Trophoblast cell (in vitro differentiated cells and primary cell): ENCODE measurements around the gene SNX32.

Experiments
- DNase-seq, 2 donors: peaks; one replicate each; pipeline ENCODE4 v3.0.0-alpha.2; 2016
- H2AFZ ChIP-seq: 2 replicates; pipeline ENCODE4 v1.6.1; 2013; ENCODE audit warnings: low read length, moderate library complexity, mild to moderate bottlenecking; ENCODE audit not compliant: insufficient read depth, poor library complexity
- H2AK5ac ChIP-seq: 2 replicates; pipeline ENCODE4 v1.6.1; 2013; ENCODE audit warnings: mild to moderate bottlenecking, low read length
- H2BK120ac ChIP-seq: 2 replicates; pipeline ENCODE4 v1.6.1; 2013; ENCODE audit warnings: low read length, mild to moderate bottlenecking, moderate library complexity; ENCODE audit not compliant: insufficient read depth, poor library complexity
- H2BK12ac ChIP-seq: 2 replicates; pipeline ENCODE4 v1.6.1; 2013; ENCODE audit warnings: mild to moderate bottlenecking, low read length, moderate library complexity
- H2BK5ac ChIP-seq: 2 replicates; pipeline ENCODE4 v1.6.1; 2013; ENCODE audit warnings: low read length, low read depth, moderate library complexity, mild to moderate bottlenecking; ENCODE audit not compliant: poor library complexity
- H3K14ac ChIP-seq: 2 replicates; pipeline ENCODE4 v1.6.1; 2013; ENCODE audit warnings: mild to moderate bottlenecking, low read length
- H3K18ac ChIP-seq: 2 replicates; pipeline ENCODE4 v1.6.1; 2013; ENCODE audit warnings: mild to moderate bottlenecking, low read length
- H3K23ac ChIP-seq: 2 replicates; pipeline ENCODE4 v1.6.1; 2013; ENCODE audit warnings: low read length
- H3K27ac ChIP-seq: 2 replicates; pipeline ENCODE4 v1.5.1; 2013; ENCODE audit warnings: low read depth, mild to moderate bottlenecking, inconsistent platforms, low read length, moderate library complexity
- H3K27me3 ChIP-seq: 2 replicates; pipeline ENCODE4 v1.6.1; 2013; ENCODE audit warnings: inconsistent platforms, mild to moderate bottlenecking, low read length, moderate library complexity; ENCODE audit not compliant: insufficient read depth
- H3K36me3 ChIP-seq, 2 experiments: 1 replicate in 1 of 2; 2 replicates in 1 of 2; pipeline ENCODE4 v1.6.1; 2013; ENCODE audit warnings: low read length in 2 of 2, mild to moderate bottlenecking in 2 of 2, moderate library complexity in 1 of 2; ENCODE audit not compliant: insufficient read depth in 2 of 2, control insufficient read depth in 1 of 2
- H3K4ac ChIP-seq: 2 replicates; pipeline ENCODE4 v1.6.1; 2013; ENCODE audit warnings: low read depth, mild to moderate bottlenecking, low read length, moderate library complexity
- H3K4me1 ChIP-seq, 2 experiments: 1 replicate in 1 of 2; 2 replicates in 1 of 2; pipeline ENCODE4 v1.6.1; 2013; ENCODE audit warnings: low read length in 2 of 2, mild to moderate bottlenecking in 2 of 2, moderate library complexity in 1 of 2; ENCODE audit not compliant: insufficient read depth in 2 of 2, control insufficient read depth in 1 of 2
- H3K4me2 ChIP-seq: 2 replicates; pipeline ENCODE4 v1.6.1; 2013; ENCODE audit warnings: inconsistent platforms, mild to moderate bottlenecking, low read length, moderate library complexity
- H3K4me3 ChIP-seq: 2 replicates; pipeline ENCODE4 v1.5.1; 2013; ENCODE audit warnings: mild to moderate bottlenecking, low read depth, low read length, inconsistent platforms
- H3K79me1 ChIP-seq: one replicate; pipeline ENCODE4 v1.6.1; 2013; ENCODE audit warnings: low read length
- H3K79me2 ChIP-seq: 2 replicates; pipeline ENCODE4 v1.6.1; 2013; ENCODE audit warnings: low read length, mild to moderate bottlenecking; ENCODE audit not compliant: control insufficient read depth, insufficient read depth, poor library complexity
- H3K9ac ChIP-seq: 2 replicates; pipeline ENCODE4 v1.6.1; 2013; ENCODE audit warnings: mild to moderate bottlenecking, low read length
- H3K9me3 ChIP-seq: 2 replicates; pipeline ENCODE4 v1.6.1; 2013; ENCODE audit warnings: low read depth, mild to moderate bottlenecking, control low read depth, inconsistent platforms, low read length; ENCODE audit not compliant: insufficient read depth
- H4K12ac ChIP-seq: 2 replicates; pipeline ENCODE4 v1.6.1; 2013; ENCODE audit warnings: low read depth, mild to moderate bottlenecking, low read length, moderate library complexity
- H4K8ac ChIP-seq: 2 replicates; pipeline ENCODE4 v1.6.1; 2013; ENCODE audit warnings: low read depth, mild to moderate bottlenecking, low read length, moderate library complexity
- H4K91ac ChIP-seq: one replicate; pipeline ENCODE4 v1.6.1; 2013; ENCODE audit warnings: low read depth, mild to moderate bottlenecking, low read length, moderate library complexity
- WGBS: extraction: QIAGEN DNeasy Blood & Tissue Kit; methylation state at CpG from one replicate; pipeline ENCODE4 v1.1.7; 2013; ENCODE audit warnings: missing lambda C conversion rate; ENCODE audit not compliant: insufficient read length, insufficient coverage; ENCODE audit errors: extremely low coverage; 5-methylcytosine and 5-hydroxymethylcytosine counted together

SNX32 gene

GRCh38 chr11:65867284-65868071, 33.7 kb downstream of the SNX32 start:
- Histone ChIP-seq H3K9ac (no peak overlapping the region), H3K14ac (no peak overlapping the region), H3K4ac (no peak overlapping the region), H2BK120ac (no peak overlapping the region), H2BK5ac (no peak overlapping the region), H3K18ac (no peak overlapping the region), H2AK5ac (no peak overlapping the region), H4K91ac (no peak overlapping the region), H3K23ac (no peak overlapping the region), H2BK12ac (no peak overlapping the region), H3K4me3 (no peak overlapping the region), H3K27me3 (no peaks in the 10 kb centered on the region), H2AFZ (no peak overlapping the region), H3K79me2 (peaks cover 3% of the 10 kb centered on the region), H3K4me2 (no peak overlapping the region), H3K4me1 (peaks cover 8 to 14% of the 10 kb centered on the region in 2 experiments), H4K8ac (no peak overlapping the region), H3K36me3 (peaks cover 68 to 80% of the 10 kb centered on the region in 2 experiments), H3K27ac (no peak overlapping the region), H4K12ac (no peak overlapping the region), H3K79me1 (peaks cover 6% of the 10 kb centered on the region), H3K9me3 (no peaks in the 10 kb centered on the region)
- no CpG with 5 or more reads among the region's 29 CpGs for whole genome bisulfite sequencing
- DNase-seq: no peak

GRCh38 chr11:65868076-65868667, 34.4 kb downstream of the SNX32 start:
- no CpG with 5 or more reads among the region's 19 CpGs for WGBS
- no peak overlapping the region for H2BK5ac ChIP-seq
- H3K4me1 ChIP-seq: peaks cover 10 to 14% of the 10 kb centered on the region in 2 experiments
- no peak overlapping the region for H3K4me3 ChIP-seq
- peaks cover 11% of the 10 kb centered on the region for H3K79me1 ChIP-seq
- H2BK12ac ChIP-seq: no peak overlapping the region
- H3K4ac ChIP-seq: no peak overlapping the region
- H4K12ac ChIP-seq: no peak overlapping the region
- H3K18ac ChIP-seq: no peak overlapping the region
- no peak overlapping the region for H3K23ac ChIP-seq
- H3K27ac ChIP-seq: no peak overlapping the region
- H3K27me3 ChIP-seq: no peaks in the 10 kb centered on the region
- peaks cover 7% of the 10 kb centered on the region for H3K79me2 ChIP-seq
- H3K9me3 ChIP-seq: no peaks in the 10 kb centered on the region
- H3K14ac ChIP-seq: no peak overlapping the region
- no peak overlapping the region for H4K8ac ChIP-seq
- no peak for DNase-seq
- no peak overlapping the region for H4K91ac ChIP-seq
- H2AFZ ChIP-seq: no peak overlapping the region
- peaks cover 61 to 73% of the 10 kb centered on the region in 2 experiments for H3K36me3 ChIP-seq
- no peak overlapping the region for H3K9ac ChIP-seq
- H2AK5ac ChIP-seq: no peak overlapping the region
- H2BK120ac ChIP-seq: no peak overlapping the region
- no peak overlapping the region for H3K4me2 ChIP-seq

- H3K79me2 ChIP-seq: peaks cover 9% of the 10 kb centered on the region
- no peak overlapping the region for H2BK12ac ChIP-seq
- H3K23ac ChIP-seq: no peak overlapping the region
- no peak for DNase-seq
- H4K12ac ChIP-seq: no peak overlapping the region
- H3K27me3 ChIP-seq: no peaks in the 10 kb centered on the region
- no peak overlapping the region for H4K91ac ChIP-seq
- peaks cover 10 to 14% of the 10 kb centered on the region in 2 experiments for H3K4me1 ChIP-seq
- H2AK5ac ChIP-seq: no peak overlapping the region
- no peak overlapping the region for H3K4me2 ChIP-seq
- no peak overlapping the region for H2BK120ac ChIP-seq
- H3K36me3 ChIP-seq: peaks cover 54 to 66% of the 10 kb centered on the region in 2 experiments
- no peaks in the 10 kb centered on the region for H3K9me3 ChIP-seq
- H3K9ac ChIP-seq: no peak overlapping the region
- no peak overlapping the region for H2BK5ac ChIP-seq
- H3K4me3 ChIP-seq: no peak overlapping the region
- no peak overlapping the region for H4K8ac ChIP-seq
- H3K14ac ChIP-seq: no peak overlapping the region
- no peak overlapping the region for H2AFZ ChIP-seq
- WGBS: no CpG with 5 or more reads among the region's 3 CpGs
- no peak overlapping the region for H3K27ac ChIP-seq
- peaks cover 13% of the 10 kb centered on the region for H3K79me1 ChIP-seq
- H3K18ac ChIP-seq: no peak overlapping the region
- H3K4ac ChIP-seq: no peak overlapping the region
Measured at GRCh38 chr11:65868907-65869306, 35.1 kb downstream of the SNX32 start.

GRCh38 chr11:65869643-65870306, 36.0 kb downstream of the SNX32 start:
- H2BK120ac ChIP-seq: no peak overlapping the region
- no peak overlapping the region for H4K8ac ChIP-seq
- H3K4me3 ChIP-seq: no peak overlapping the region
- H3K23ac ChIP-seq: no peak overlapping the region
- no peak overlapping the region for H3K9ac ChIP-seq
- WGBS: no CpG with 5 or more reads among the region's 24 CpGs
- no peak overlapping the region for H2BK5ac ChIP-seq
- no peak overlapping the region for H4K12ac ChIP-seq
- H3K4me1 ChIP-seq: peaks cover 10 to 14% of the 10 kb centered on the region in 2 experiments
- H2AK5ac ChIP-seq: no peak overlapping the region
- peaks cover 13% of the 10 kb centered on the region for H3K79me1 ChIP-seq
- no peak overlapping the region for H3K18ac ChIP-seq
- H3K79me2 ChIP-seq: peaks cover 9% of the 10 kb centered on the region
- H3K36me3 ChIP-seq: peaks cover 45 to 57% of the 10 kb centered on the region in 2 experiments
- no peak overlapping the region for H3K14ac ChIP-seq
- no peak overlapping the region for H3K4me2 ChIP-seq
- no peaks in the 10 kb centered on the region for H3K27me3 ChIP-seq
- DNase-seq: no peak
- H2BK12ac ChIP-seq: no peak overlapping the region
- no peak overlapping the region for H4K91ac ChIP-seq
- no peak overlapping the region for H2AFZ ChIP-seq
- no peaks in the 10 kb centered on the region for H3K9me3 ChIP-seq
- no peak overlapping the region for H3K27ac ChIP-seq
- no peak overlapping the region for H3K4ac ChIP-seq
